ENCODE data around the gene HNF4A.

- TF ChIP-seq CTCF (IDR thresholded peaks at IDR 0.05; ENCODE audit: low read depth, low read length) (no peak), MYC (IDR thresholded peaks at IDR 0.05; ENCODE audit: low read depth, low read length) (no peak)
Observed at GRCh38 chr20:44403194-44404112, 48.0 kb downstream of the HNF4A start.

All from NB4 (cell line).